ENCODE results near the gene ADGRA1.

The ADGRA1 gene

GRCh38 chr10:133154411-133154810, 66.7 kb downstream of the ADGRA1 start:
- Mint-ChIP-seq H3K27me3 (ENCODE audit: low read depth) (peaks cover 14% of the 10 kb centered on the region), H3K4me1 (ENCODE audit: low read depth) (no peaks in the 10 kb centered on the region), H3K4me3 (no peak overlapping the region), H3K36me3 (ENCODE audit: low read depth) (no peaks in the 10 kb centered on the region), H3K9me3 (peaks cover 8% of the 10 kb centered on the region), H3K27ac (no peak overlapping the region)

GRCh38 chr10:133154996-133155778, 67.5 kb downstream of the ADGRA1 start:
- Mint-ChIP-seq H3K27me3 (ENCODE audit: low read depth) (peaks cover 10% of the 10 kb centered on the region), H3K9me3 (peaks cover 2% of the 10 kb centered on the region), H3K4me3 (no peak overlapping the region), H3K36me3 (ENCODE audit: low read depth) (no peaks in the 10 kb centered on the region), H3K4me1 (ENCODE audit: low read depth) (no peaks in the 10 kb centered on the region), H3K27ac (no peak overlapping the region)

DNA sequence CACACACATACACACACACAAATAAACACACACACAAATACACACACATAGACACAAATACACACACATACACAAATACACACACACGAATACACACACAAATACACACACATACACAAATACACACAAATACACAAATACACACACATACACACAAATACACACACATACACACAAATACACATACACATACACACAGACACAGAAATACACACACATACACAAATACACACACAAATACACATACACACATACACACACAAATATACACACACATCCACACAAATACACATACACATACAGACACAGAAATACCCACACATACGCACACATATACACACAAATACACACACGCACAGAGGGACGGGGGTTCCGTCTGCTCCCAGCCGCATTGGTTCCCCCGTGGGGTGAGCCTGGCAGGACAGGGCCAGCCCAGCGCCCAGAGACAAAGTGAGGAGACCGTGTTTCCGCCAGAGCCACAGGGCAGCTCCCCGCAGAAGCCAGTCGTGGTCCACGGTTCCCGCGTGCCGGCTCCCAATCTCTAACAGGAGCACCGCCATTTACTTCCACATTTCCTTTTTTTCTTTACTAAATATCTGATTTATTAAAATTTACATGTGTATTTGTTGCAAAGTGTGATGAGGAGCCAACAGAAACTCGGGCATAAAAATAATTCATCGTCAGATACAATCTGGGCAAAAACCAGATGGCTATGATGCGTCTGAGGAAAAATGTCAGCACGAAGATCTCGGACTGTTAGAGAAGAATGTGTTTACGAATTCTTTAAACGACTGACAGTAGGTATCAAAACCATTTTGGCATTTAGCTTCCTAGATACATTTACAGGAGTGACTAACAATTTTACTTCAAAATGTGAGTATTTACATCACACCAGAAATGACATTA, 69.2 kb downstream of the ADGRA1 start:
- no peaks in the 10 kb centered on the region for H3K9me3 Mint-ChIP-seq
- H3K27me3 Mint-ChIP-seq (ENCODE audit: low read depth): peaks cover 14% of the 10 kb centered on the region
- H3K4me3 Mint-ChIP-seq: no peak overlapping the region
- H3K4me1 Mint-ChIP-seq (ENCODE audit: low read depth): no peaks in the 10 kb centered on the region
- H3K27ac Mint-ChIP-seq: no peak overlapping the region
- H3K36me3 Mint-ChIP-seq (ENCODE audit: low read depth): no peaks in the 10 kb centered on the region

- no peaks in the 10 kb centered on the region for H3K36me3 Mint-ChIP-seq (ENCODE audit: low read depth)
- no peak overlapping the region for H3K27ac Mint-ChIP-seq
- no peaks in the 10 kb centered on the region for H3K9me3 Mint-ChIP-seq
- no peak overlapping the region for H3K4me3 Mint-ChIP-seq
- H3K27me3 Mint-ChIP-seq (ENCODE audit: low read depth): peaks cover 8% of the 10 kb centered on the region
- no peaks in the 10 kb centered on the region for H3K4me1 Mint-ChIP-seq (ENCODE audit: low read depth)
These were observed 70.1 kb downstream of the ADGRA1 start for GRCh38 chr10:133157662-133158436.

GRCh38 chr10:133158437-133158755, 70.7 kb downstream of the ADGRA1 start:
- no peaks in the 10 kb centered on the region for H3K9me3 Mint-ChIP-seq
- H3K4me3 Mint-ChIP-seq: no peak overlapping the region
- no peaks in the 10 kb centered on the region for H3K4me1 Mint-ChIP-seq (ENCODE audit: low read depth)
- peaks cover 7% of the 10 kb centered on the region for H3K27me3 Mint-ChIP-seq (ENCODE audit: low read depth)
- no peak overlapping the region for H3K27ac Mint-ChIP-seq
- H3K36me3 Mint-ChIP-seq (ENCODE audit: low read depth): no peaks in the 10 kb centered on the region

DNA sequence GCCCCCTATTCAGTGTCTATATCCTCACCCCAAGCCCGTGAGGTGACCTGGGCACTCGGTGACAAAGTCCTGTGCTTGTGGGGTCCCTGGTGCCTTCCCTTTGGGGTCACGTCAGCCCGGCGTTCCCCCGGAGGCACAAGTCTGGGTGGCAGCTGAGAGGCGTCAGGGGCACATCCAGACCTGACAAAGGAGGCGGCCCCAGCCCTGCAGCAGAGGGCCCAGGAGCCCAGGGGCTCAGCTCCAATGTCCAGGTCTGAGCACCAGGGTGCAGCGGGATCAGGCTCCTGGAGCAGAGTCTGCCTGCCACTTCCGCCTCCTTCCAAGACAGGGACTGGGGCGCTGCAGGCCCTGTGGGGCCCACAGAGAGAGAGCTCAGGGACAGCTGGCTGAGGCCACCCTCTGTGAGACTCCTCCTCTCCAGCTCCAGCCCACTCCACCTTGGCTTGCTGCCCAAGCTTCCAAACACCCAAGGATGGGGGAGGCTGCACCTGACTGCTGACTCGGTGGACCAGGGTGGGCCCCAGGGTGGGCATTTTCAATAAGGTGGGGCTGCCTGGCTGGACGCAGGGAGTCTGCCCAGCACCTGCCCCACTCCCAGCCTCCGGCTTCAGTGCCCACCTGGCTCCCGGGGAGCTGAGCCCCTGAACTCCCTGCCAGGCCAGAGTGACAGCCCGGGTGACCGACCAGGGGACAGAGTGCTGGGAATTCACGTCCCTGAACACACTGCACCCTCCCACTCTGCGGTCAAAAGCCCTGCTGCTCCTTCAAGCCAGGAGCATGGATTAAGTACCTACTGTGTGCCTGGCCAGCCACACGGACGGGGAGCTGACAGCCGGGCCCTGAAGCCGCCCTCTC, 71.3 kb downstream of the ADGRA1 start:
- Mint-ChIP-seq H3K27ac (no peak overlapping the region), H3K36me3 (ENCODE audit: low read depth) (no peaks in the 10 kb centered on the region), H3K27me3 (ENCODE audit: low read depth) (peaks cover 7% of the 10 kb centered on the region), H3K4me1 (ENCODE audit: low read depth) (no peaks in the 10 kb centered on the region), H3K4me3 (no peak overlapping the region), H3K9me3 (no peaks in the 10 kb centered on the region)

DNA sequence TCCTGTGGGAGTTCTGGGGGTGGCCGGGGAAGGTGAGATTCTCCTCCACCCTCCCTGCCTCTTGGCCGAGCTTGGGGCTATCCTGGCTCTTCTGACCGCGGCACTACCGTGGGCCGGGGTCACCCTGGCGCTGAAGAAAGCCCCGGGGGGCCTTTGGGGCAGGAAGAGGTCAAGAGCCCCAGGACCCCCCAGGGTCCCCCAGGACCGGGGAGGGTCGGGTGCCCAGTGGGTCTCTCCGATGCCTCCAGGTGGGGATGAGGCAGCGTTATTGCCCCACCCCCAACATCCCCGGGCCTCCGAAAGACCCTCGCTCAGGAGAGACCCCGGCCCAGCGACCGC, 71.9 kb downstream of the ADGRA1 start:
- H3K36me3 Mint-ChIP-seq (ENCODE audit: low read depth): no peaks in the 10 kb centered on the region
- no peaks in the 10 kb centered on the region for H3K9me3 Mint-ChIP-seq
- peaks cover 7% of the 10 kb centered on the region for H3K27me3 Mint-ChIP-seq (ENCODE audit: low read depth)
- H3K4me3 Mint-ChIP-seq: no peak overlapping the region
- no peak overlapping the region for H3K27ac Mint-ChIP-seq
- H3K4me1 Mint-ChIP-seq (ENCODE audit: low read depth): no peaks in the 10 kb centered on the region

DNA sequence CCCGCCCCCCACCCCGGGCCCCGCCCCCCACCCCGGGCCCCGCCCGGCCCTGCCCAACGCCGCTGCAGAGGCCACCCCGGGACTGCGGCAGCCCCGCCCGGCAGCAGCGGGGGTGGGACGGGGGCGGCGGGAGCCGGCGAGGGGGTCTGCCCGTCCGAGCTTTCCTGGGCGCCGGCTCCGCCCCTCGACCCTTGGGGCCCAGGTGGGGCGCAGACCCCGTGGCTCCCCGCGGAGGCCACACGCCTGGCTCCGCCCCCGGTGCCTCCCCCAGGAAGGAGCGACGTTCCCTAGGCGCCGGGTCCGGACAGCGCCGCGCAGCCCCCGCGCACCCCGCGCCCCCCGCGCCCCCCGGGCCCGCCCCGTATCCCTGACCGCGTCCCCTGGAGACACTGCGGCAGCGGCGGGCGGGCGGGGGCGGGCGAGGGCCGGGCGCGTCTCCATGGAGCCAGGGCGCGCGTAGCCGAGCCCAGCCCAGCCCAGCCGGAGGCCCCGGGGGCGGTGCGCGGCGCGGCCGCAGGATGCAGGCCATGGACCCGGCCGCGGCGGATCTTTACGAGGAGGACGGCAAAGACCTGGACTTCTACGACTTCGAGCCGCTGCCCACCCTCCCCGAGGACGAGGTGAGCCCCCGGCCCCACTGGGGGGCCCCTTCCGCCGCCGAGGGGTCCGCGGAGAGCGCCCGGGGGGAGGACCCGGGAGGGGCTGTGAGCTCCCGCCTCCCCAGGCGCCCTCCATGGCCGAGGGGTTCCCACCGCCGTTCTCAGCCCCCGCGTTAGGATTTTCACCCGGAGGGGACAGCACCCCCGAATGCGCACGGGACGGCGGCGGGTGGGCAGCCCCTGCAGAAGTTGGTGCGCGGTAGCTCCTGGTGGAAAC, 72.5 kb downstream of the ADGRA1 start, which contains the start of gene KNDC1:
Gene KNDC1 (plus strand): TSS at position 270 of the 876 bp plus-strand sequence. CDS start 249 bp downstream, at position 519.
- H3K27ac Mint-ChIP-seq: no peak within 1 kb of the TSS
- H3K9me3 Mint-ChIP-seq: no peaks in the 10 kb centered on the region
- H3K4me3 Mint-ChIP-seq: no peak within 1 kb of the TSS

GRCh38 chr10:133160826-133161471, 73.2 kb downstream of the ADGRA1 start:
- Mint-ChIP-seq H3K27me3 (ENCODE audit: low read depth) (peaks cover 7% of the 10 kb centered on the region), H3K9me3 (no peaks in the 10 kb centered on the region), H3K4me3 (no peak overlapping the region), H3K27ac (no peak overlapping the region), H3K4me1 (ENCODE audit: low read depth) (no peaks in the 10 kb centered on the region), H3K36me3 (ENCODE audit: low read depth) (no peaks in the 10 kb centered on the region)

More for the DNA sequence above, 72.5 kb downstream of the ADGRA1 start, which contains the start of gene KNDC1:
- Mint-ChIP-seq H3K36me3 (ENCODE audit: low read depth) (no peaks in the 10 kb centered on the region), H3K4me1 (ENCODE audit: low read depth) (no peaks in the 10 kb centered on the region), H3K27me3 (ENCODE audit: low read depth) (peaks cover 7% of the 10 kb centered on the region)

- no peak overlapping the region for H3K27ac Mint-ChIP-seq
These were observed 73.9 kb downstream of the ADGRA1 start for GRCh38 chr10:133161486-133162109.

DNA sequence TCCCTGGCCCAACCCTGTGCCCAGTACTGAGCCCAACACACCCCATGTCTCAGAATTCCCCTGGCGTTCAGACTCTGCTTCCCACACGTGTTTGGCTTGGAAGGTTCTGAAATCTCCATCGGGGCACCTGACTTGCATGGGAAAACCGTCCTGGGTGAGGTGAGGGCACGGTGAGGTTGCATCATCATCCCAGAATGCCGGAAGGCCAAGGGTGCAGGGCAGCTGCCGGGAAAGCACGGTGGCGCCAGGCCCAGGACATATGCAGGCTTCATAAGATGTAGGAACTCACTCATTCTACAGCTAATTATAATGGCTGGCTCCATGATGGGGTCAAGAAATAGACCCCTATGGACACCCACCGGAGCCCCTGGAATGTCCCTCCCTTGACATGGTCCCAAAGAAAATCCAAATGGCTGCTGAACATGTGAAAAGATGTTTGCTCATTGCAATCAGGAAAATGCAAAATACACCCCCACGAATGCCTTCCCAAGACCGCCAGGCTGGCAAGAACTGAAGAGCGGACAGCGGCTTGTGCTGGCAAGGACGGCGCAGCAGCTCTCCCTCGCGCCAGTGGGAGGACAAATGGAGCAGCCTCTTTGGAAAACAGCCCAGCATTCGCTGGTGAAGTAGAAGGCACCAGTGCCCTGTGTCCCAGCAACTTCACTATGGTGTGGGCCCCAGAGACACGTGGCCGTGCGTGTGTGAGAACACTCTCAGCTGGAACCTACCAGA, 74.6 kb downstream of the ADGRA1 start:
- Mint-ChIP-seq H3K27me3 (ENCODE audit: low read depth) (peaks cover 6% of the 10 kb centered on the region), H3K27ac (no peak overlapping the region), H3K4me1 (ENCODE audit: low read depth) (no peaks in the 10 kb centered on the region), H3K4me3 (no peak overlapping the region), H3K9me3 (no peaks in the 10 kb centered on the region), H3K36me3 (ENCODE audit: low read depth) (no peaks in the 10 kb centered on the region)

More at GRCh38 chr10:133161486-133162109, 73.9 kb downstream of the ADGRA1 start:
- H3K4me1 Mint-ChIP-seq (ENCODE audit: low read depth): no peaks in the 10 kb centered on the region
- peaks cover 7% of the 10 kb centered on the region for H3K27me3 Mint-ChIP-seq (ENCODE audit: low read depth)
- H3K9me3 Mint-ChIP-seq: no peaks in the 10 kb centered on the region
- no peak overlapping the region for H3K4me3 Mint-ChIP-seq
- no peaks in the 10 kb centered on the region for H3K36me3 Mint-ChIP-seq (ENCODE audit: low read depth)
